ENCODE results near the gene RAD51B. TPM values are rescaled to one million over a fixed set of nuclear protein-coding genes. Genes with fewer than 3 reads are reported as not detected.

The RAD51B gene
- total RNA-seq, 4 donors from 2014 or later: 14.0 to 16.4 (median 14.8) TPM

DNA sequence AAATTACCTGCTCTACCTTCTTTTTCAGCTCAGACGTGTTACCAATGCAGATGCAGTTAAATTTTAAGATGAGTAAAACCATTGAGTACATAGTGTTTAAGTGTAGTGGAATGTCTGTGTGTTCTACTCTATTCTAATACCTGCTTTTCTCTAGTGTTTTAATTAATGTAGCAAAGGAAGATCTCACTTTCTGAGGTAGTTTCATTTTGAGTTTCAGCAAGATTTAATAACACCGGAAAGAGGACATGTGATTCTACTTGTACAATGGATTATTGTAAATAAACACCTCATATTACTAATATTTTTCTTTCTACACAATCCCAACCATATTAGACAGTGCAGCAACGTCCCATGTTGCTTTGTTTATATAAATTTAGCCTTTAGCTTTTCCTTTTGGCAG lies 315.4 kb downstream of the RAD51B start:
- no peak overlapping the region for H3K27ac ChIP-seq
- H3K9me3 ChIP-seq: no peaks in the 10 kb centered on the region
- H3K27me3 ChIP-seq: no peaks in the 10 kb centered on the region
- intact Hi-C loops (cut with DNase I): no loop called here
- H3K4me3 ChIP-seq (replicated peaks in 1 of 3): no peak overlapping the region
- no peaks in the 10 kb centered on the region for H3K36me3 ChIP-seq
- WGBS, 2 donors: 86 to 89% methylated on average over 3 of the region's 3 CpGs
- TF ChIP-seq POLR2A (IDR thresholded peaks at IDR 0.05): no peak
- TF ChIP-seq, protein P1, sequence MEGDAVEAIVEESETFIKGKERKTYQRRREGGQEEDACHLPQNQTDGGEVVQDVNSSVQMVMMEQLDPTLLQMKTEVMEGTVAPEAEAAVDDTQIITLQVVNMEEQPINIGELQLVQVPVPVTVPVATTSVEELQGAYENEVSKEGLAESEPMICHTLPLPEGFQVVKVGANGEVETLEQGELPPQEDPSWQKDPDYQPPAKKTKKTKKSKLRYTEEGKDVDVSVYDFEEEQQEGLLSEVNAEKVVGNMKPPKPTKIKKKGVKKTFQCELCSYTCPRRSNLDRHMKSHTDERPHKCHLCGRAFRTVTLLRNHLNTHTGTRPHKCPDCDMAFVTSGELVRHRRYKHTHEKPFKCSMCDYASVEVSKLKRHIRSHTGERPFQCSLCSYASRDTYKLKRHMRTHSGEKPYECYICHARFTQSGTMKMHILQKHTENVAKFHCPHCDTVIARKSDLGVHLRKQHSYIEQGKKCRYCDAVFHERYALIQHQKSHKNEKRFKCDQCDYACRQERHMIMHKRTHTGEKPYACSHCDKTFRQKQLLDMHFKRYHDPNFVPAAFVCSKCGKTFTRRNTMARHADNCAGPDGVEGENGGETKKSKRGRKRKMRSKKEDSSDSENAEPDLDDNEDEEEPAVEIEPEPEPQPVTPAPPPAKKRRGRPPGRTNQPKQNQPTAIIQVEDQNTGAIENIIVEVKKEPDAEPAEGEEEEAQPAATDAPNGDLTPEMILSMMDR (IDR thresholded peaks at IDR 0.05): no peak
- no peak for DNase-seq
- H3K4me1 ChIP-seq: peaks cover 42 to 55% of the 10 kb centered on the region in 2 donors

DNA sequence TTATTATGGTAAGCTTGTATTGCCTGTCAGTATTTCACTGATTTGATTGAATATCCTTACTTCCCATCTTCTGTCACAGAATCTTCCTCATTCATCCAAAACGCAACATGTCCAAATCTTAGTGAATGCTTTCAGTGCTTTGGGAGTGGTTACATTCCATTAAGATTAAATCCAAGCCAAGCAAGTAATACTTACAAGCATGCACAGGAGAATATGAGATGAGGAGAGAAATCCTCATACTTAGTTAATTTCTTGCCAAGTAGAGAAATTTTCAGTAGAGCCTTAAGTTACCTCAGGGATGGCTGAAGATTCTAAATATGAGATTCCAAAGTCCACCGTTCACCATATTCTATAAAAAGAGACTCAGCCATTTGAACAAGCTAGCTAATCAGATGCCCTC lies 316.0 kb downstream of the RAD51B start:
- Histone ChIP-seq H3K4me3 (replicated peaks in 1 of 3) (no peak overlapping the region), H3K27ac (peak overlapping the region in 2 of 3 donors; percentile 24 to 27), H3K27me3 (no peaks in the 10 kb centered on the region), H3K4me1 (peaks cover 48 to 60% of the 10 kb centered on the region in 2 donors), H3K9me3 (no peaks in the 10 kb centered on the region), H3K36me3 (no peaks in the 10 kb centered on the region)
- TF ChIP-seq, protein P1 (IDR thresholded peaks at IDR 0.05): no peak
- no peak for TF ChIP-seq POLR2A (IDR thresholded peaks at IDR 0.05)
- DNase-seq: no peak
- WGBS, 2 donors: 86 to 90% methylated on average over 2 of the region's 2 CpGs
- intact Hi-C loops (cut with DNase I): no loop called here

DNA sequence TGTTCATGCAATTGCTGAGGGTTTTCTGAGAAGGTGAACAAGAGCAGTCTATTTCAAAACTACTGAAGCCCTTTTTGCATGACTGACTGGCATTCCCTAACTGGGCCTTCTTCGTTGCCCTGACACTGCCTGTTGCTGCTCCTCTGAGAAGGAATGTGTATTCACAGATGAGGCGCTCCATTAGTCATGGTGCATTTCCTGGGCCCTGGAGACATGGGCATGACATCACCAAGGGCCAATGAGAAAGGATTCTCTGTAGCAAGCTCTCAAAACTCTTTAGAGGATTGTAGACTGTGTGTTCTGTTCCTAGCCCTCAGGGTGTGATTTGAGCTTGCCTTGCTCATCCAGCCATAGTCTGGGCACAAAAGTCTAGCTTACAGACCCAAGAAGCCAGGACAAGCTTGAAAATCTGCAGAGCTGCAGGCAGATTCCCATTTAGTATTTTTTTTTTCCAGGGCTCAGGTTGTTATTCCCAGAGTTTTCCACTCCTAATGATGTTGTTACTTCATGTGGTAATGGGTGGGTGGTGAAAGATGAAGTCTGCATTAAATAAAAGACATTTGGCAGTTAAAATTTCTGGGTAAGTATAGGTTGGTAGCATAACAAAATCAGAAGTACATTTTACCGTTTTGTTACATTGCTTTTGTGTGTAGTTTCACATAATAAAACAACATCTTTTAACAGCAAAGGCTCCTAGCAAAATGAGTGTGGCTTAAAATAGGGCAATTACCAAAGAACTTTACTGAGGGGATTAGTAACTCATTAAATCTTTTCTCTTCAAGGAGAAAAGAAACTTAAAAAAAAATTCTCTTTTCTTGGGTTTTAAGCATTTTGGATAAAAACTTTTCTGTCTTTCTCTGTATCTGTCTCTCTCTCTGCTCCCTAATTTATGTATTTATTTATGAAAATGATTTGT lies 318.4 kb downstream of the RAD51B start:
- peak; percentile 91 to 92 for DNase-seq
- Histone ChIP-seq H3K4me3 (replicated peaks in 1 of 3) (no peak overlapping the region), H3K9me3 (no peaks in the 10 kb centered on the region), H3K4me1 (peaks cover 38 to 52% of the 10 kb centered on the region in 2 donors), H3K36me3 (no peaks in the 10 kb centered on the region), H3K27ac (peak overlapping the region; percentile 83 to 91 (median 83)), H3K27me3 (no peaks in the 10 kb centered on the region)
- TF ChIP-seq, protein P1 (IDR thresholded peaks at IDR 0.05): no peak
- peak in 1 of 2 donors; percentile 76 for TF ChIP-seq POLR2A (IDR thresholded peaks at IDR 0.05)
- WGBS, 2 donors: 33 to 43% methylated on average over 3 of the region's 3 CpGs
- intact Hi-C loops (cut with DNase I): no loop called here

DNA sequence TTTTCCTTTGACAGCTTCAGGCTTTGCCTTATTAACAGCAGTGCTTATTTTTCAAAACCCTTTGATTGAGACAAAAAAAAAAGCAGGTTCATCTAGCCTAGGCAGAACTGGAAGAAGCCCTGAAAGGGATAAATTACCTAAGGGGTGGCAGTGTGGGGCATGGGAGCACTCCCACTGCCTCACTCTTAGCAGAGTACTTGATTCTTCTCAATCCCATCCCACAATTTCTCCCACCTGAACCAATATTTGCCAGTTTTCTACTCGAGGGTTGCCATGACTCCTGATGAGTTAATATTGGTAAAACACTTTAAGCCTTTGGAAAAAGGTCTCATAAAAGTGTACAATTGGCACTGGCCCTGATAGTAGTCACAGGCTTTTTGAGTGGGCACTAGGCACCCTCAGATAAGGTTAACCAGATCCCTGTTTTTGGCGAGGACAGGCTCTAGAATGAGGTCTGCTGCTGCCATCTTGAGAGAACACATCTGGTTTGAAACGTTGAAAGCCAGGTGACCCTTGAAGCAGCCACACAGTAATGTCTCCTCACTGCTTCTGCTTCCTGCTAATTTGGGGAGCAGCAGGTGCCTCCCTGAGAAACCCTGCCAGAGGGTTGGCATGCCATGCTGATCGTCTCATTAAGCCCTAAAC lies 320.0 kb downstream of the RAD51B start:
- no peaks in the 10 kb centered on the region for H3K36me3 ChIP-seq
- TF ChIP-seq, protein P1 (IDR thresholded peaks at IDR 0.05): no peak
- no peak for TF ChIP-seq POLR2A (IDR thresholded peaks at IDR 0.05)
- no peak for DNase-seq
- no peaks in the 10 kb centered on the region for H3K9me3 ChIP-seq
- H3K4me3 ChIP-seq (replicated peaks in 1 of 3): no peak overlapping the region
- peaks cover 43 to 66% of the 10 kb centered on the region in 2 donors for H3K4me1 ChIP-seq
- 77 to 84% methylated on average over 4 of the region's 4 CpGs for WGBS, 2 donors
- intact Hi-C loops (cut with DNase I): no loop called here
- H3K27me3 ChIP-seq: no peaks in the 10 kb centered on the region
- H3K27ac ChIP-seq: peak overlapping the region; percentile 68 to 91 (median 83)

Data from thyroid gland (tissue), 4 donors.